HG02885 (cell line): ENCODE measurements around the gene APOL6.

ENCODE experiments used
- ATAC-seq: cut with Tn5 transposase; IDR thresholded peaks from one replicate; pipeline ENCODE4 v1.9.1; 2021; ENCODE audit warnings: mild to moderate bottlenecking; ENCODE audit not compliant: unreplicated experiment, poor library complexity

The APOL6 gene

GRCh38 chr22:35711336-35711735 lies 63.1 kb downstream of the APOL6 start:
- ATAC-seq: no peak

DNA sequence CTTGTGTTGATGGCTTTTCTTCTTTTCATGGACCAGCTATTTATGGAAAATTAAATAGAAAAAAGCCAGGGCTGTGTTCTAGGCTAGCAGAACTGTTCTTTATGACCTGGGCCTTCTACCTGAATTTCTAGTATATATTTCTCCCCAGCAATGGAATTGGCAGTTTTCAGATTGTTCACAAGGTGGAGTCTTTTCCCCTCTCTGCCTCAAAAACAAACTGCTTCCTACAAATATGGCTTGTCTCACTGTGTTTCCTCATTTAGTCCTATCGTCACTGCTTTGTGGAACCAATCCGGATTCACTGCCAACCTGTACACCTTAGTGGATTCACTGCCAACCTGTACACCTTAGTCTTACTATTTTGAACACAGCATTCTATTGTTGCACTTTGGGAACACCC lies 64.4 kb downstream of the APOL6 start:
- no peak for ATAC-seq

DNA sequence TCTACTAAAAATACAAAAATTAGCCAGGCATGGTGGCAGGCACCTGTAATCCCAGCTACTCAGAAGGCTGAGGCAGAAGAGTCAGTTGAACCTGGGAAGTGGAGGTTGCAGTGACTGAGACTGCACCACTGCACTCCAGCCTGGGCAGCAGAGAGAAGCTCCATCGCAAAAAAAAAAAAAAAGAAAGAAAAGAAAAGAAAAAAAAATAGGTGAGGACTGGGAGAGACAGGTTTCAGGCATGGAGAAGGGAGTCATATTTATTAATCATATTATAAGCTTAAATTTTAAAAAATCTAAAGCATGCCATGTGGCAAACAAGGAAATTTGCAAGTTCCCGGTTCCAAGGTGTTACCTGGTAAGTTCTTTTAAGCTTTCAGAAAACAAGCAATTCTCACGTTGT lies 69.3 kb downstream of the APOL6 start, which contains the start of gene APOL5:
Gene APOL5, plus strand, starts transcription at position 301 of the 400 bp plus-strand sequence. Its CDS starts 0 bp downstream, at position 301.
- ATAC-seq: no peak
